K562 (cell line): ENCODE results near the gene DIP2C.

ENCODE experiments used
- CEBPB ChIP-seq: fragments of 450-650 bp; IDR thresholded peaks from 2 replicates; pipeline ENCODE4 v1.6.1; 2016; ENCODE audit warnings: missing genetic modification characterization, missing compliant biosample characterization
- HMG20A ChIP-seq: fragments of 450-650 bp; formaldehyde crosslinking; conservative IDR thresholded peaks from 2 replicates; pipeline ENCODE4 v1.4.0; 2020; ENCODE audit warnings: mild to moderate bottlenecking, mixed read lengths
- HNRNPK ChIP-seq: fragments of 200-400 bp; formaldehyde crosslinking; IDR thresholded peaks from one replicate; pipeline ENCODE4 v1.6.1; 2018; ENCODE audit warnings: mild to moderate bottlenecking, low read depth, low read length; ENCODE audit not compliant: poor library complexity, severe bottlenecking
- JUND ChIP-seq, 2 experiments: IDR thresholded peaks; 2 replicates in 1 of 2; 3 replicates in 1 of 2; pipeline ENCODE4 v1.6.1; 2011; ENCODE audit warnings: borderline replicate concordance in 2 of 2, low read depth in 2 of 2, low read length in 2 of 2, improper control_type of control experiment in 1 of 2, missing biosample characterization in 1 of 2, missing genetic modification characterization in 1 of 2, missing genetic modification reagents in 1 of 2
- NCOA2 ChIP-seq, 2 experiments: fragments of 450-650 bp; IDR thresholded peaks; 2 replicates each; pipeline ENCODE4 v1.6.1; 2018; ENCODE audit warnings: mild to moderate bottlenecking in 2 of 2, moderate library complexity in 1 of 2; ENCODE audit not compliant: partially characterized antibody in 2 of 2
- NELFE ChIP-seq: IDR thresholded peaks from 2 replicates; pipeline ENCODE4 v1.6.1; 2011; ENCODE audit warnings: mild to moderate bottlenecking; ENCODE audit not compliant: insufficient read depth, insufficient read length
- POLR2A ChIP-seq: fragments of 450-650 bp; conservative IDR thresholded peaks from 2 replicates; pipeline ENCODE4 v1.6.1; 2016
- RNF2 ChIP-seq: sonication (generic); IDR thresholded peaks from 2 replicates; pipeline ENCODE4 v1.6.1; 2016
- TOE1 ChIP-seq, 2 experiments: fragments of 450-650 bp in 1 of 2; sonication (generic) in 1 of 2; formaldehyde crosslinking in 1 of 2; IDR thresholded peaks; 2 replicates each; pipeline versions ENCODE4 v1.7.1 to v1.8.0; 2016 to 2022; ENCODE audit warnings: borderline replicate concordance in 2 of 2, mild to moderate bottlenecking in 2 of 2, antibody characterized with exemption in 1 of 2, inconsistent platforms in 1 of 2, low read depth in 1 of 2, missing genetic modification reagents in 1 of 2, moderate library complexity in 1 of 2
- ZNF282 ChIP-seq: sonication (generic); formaldehyde crosslinking; IDR thresholded peaks from 2 replicates; pipeline ENCODE4 v1.8.1; 2023; ENCODE audit warnings: missing genetic modification reagents
- TF ChIP-seq, protein P1 (sequence below), 3 experiments: IDR thresholded peaks in 2 of 3; conservative IDR thresholded peaks in 1 of 3; 2 replicates each; pipeline ENCODE4 v1.5.1; 2011 to 2012; ENCODE audit warnings: low read length in 3 of 3, mild to moderate bottlenecking in 3 of 3, control low read depth in 2 of 3, improper control_type of control experiment in 1 of 3, inconsistent platforms in 1 of 3, low read depth in 1 of 3, mixed read lengths in 1 of 3, moderate library complexity in 1 of 3; ENCODE audit not compliant: insufficient read depth in 2 of 3
- TF ChIP-seq, protein P2 (sequence below), 2 experiments: fragments of 450-650 bp; formaldehyde crosslinking in 1 of 2; IDR thresholded peaks; 2 replicates each; pipeline versions ENCODE4 v1.4.0 to v1.6.1; 2014 to 2020; ENCODE audit warnings: mild to moderate bottlenecking in 2 of 2, borderline replicate concordance in 1 of 2, low read depth in 1 of 2

DNA sequence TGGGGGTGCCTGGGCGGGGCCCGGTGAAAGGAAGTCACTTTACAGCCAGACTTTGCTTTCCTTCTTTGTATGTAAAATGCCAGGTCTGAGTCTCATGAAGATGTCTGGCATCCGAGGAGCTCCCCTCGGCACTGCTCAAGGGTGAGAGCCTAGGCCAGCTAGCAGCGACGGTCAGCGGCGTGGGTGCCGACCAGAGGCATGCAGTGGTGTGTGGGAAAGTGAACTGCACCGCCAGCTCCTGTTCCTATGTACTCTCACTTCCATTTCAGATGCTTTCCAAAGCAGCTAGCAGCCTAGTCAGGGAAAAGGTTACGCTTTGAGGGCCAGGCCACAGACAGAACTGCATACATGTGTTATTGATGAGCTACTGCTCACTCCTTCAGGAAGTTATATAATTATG is 381.4 kb downstream of the DIP2C start:
- TF ChIP-seq, protein P1, sequence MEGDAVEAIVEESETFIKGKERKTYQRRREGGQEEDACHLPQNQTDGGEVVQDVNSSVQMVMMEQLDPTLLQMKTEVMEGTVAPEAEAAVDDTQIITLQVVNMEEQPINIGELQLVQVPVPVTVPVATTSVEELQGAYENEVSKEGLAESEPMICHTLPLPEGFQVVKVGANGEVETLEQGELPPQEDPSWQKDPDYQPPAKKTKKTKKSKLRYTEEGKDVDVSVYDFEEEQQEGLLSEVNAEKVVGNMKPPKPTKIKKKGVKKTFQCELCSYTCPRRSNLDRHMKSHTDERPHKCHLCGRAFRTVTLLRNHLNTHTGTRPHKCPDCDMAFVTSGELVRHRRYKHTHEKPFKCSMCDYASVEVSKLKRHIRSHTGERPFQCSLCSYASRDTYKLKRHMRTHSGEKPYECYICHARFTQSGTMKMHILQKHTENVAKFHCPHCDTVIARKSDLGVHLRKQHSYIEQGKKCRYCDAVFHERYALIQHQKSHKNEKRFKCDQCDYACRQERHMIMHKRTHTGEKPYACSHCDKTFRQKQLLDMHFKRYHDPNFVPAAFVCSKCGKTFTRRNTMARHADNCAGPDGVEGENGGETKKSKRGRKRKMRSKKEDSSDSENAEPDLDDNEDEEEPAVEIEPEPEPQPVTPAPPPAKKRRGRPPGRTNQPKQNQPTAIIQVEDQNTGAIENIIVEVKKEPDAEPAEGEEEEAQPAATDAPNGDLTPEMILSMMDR (IDR thresholded peaks at IDR 0.05 in 2 of 3, conservative IDR thresholded peaks at IDR 0.05 in 1 of 3; ENCODE audit: insufficient read depth in 2 of 3, low read depth in 1 of 3, low read length in 3 of 3): no peak
- TF ChIP-seq HMG20A (CRISPR knock-in tag) (no peak), RNF2 (no peak), ZNF282 (CRISPR knock-in tag) (no peak), NELFE (no peak), HNRNPK (no peak), JUND (IDR thresholded peaks at IDR 0.05; ENCODE audit: borderline replicate concordance, low read depth, low read length) (no peak), JUND (tag; IDR thresholded peaks at IDR 0.05; ENCODE audit: borderline replicate concordance, low read depth, low read length) (no peak), POLR2A (no peak), NCOA2 (IDR thresholded peaks at IDR 0.05; ENCODE audit: partially characterized antibody in 2 of 2) (no peak), CEBPB (tag) (no peak), TOE1 (IDR thresholded peaks at IDR 0.05; ENCODE audit: borderline replicate concordance) (no peak), TOE1 (CRISPR knock-in tag; IDR thresholded peaks at IDR 0.05; ENCODE audit: borderline replicate concordance, low read depth) (no peak)
- TF ChIP-seq, protein P2, sequence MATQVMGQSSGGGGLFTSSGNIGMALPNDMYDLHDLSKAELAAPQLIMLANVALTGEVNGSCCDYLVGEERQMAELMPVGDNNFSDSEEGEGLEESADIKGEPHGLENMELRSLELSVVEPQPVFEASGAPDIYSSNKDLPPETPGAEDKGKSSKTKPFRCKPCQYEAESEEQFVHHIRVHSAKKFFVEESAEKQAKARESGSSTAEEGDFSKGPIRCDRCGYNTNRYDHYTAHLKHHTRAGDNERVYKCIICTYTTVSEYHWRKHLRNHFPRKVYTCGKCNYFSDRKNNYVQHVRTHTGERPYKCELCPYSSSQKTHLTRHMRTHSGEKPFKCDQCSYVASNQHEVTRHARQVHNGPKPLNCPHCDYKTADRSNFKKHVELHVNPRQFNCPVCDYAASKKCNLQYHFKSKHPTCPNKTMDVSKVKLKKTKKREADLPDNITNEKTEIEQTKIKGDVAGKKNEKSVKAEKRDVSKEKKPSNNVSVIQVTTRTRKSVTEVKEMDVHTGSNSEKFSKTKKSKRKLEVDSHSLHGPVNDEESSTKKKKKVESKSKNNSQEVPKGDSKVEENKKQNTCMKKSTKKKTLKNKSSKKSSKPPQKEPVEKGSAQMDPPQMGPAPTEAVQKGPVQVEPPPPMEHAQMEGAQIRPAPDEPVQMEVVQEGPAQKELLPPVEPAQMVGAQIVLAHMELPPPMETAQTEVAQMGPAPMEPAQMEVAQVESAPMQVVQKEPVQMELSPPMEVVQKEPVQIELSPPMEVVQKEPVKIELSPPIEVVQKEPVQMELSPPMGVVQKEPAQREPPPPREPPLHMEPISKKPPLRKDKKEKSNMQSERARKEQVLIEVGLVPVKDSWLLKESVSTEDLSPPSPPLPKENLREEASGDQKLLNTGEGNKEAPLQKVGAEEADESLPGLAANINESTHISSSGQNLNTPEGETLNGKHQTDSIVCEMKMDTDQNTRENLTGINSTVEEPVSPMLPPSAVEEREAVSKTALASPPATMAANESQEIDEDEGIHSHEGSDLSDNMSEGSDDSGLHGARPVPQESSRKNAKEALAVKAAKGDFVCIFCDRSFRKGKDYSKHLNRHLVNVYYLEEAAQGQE (IDR thresholded peaks at IDR 0.05; ENCODE audit: borderline replicate concordance): no peak
- TF ChIP-seq, protein P2 (CRISPR knock-in tag; IDR thresholded peaks at IDR 0.05; ENCODE audit: low read depth): no peak
